Smooth muscle cell (in vitro differentiated cells): ENCODE data around the gene RAPGEF3. TPM values are rescaled to one million over a fixed set of nuclear protein-coding genes. Genes with fewer than 3 reads are reported as not detected.

Experiments used
- DNase-seq: peaks from one replicate; lab custom pipeline; 2025; ENCODE audit not compliant: unreplicated experiment; lab: John Stamatoyannopoulos, UW
- H2AFZ ChIP-seq: fragments of 200-600 bp; sonication (generic); 2 replicates; pipeline ENCODE4 v1.6.0; 2016; ENCODE audit warnings: antibody characterized with exemption, low read depth, mild to moderate bottlenecking
- H3F3A ChIP-seq: fragments of 200-600 bp; sonication (generic); 2 replicates; pipeline ENCODE4 v1.6.0; 2017; ENCODE audit warnings: antibody characterized with exemption, low read depth
- H3K27ac ChIP-seq: fragments of 200-600 bp; sonication (generic); 2 replicates; pipeline ENCODE4 v1.5.1; 2016; ENCODE audit warnings: low read depth, mild to moderate bottlenecking
- H3K27me3 ChIP-seq: fragments of 200-600 bp; sonication (generic); 2 replicates; pipeline ENCODE4 v1.6.1; 2016; ENCODE audit warnings: low read depth, mild to moderate bottlenecking
- H3K36me3 ChIP-seq: fragments of 200-600 bp; sonication (generic); 2 replicates; pipeline ENCODE4 v1.5.1; 2016; ENCODE audit warnings: low read depth
- H3K4me1 ChIP-seq: fragments of 200-600 bp; sonication (generic); 2 replicates; pipeline ENCODE4 v1.5.1; 2016; ENCODE audit warnings: low read depth
- H3K4me2 ChIP-seq: fragments of 200-600 bp; sonication (generic); 2 replicates; pipeline ENCODE4 v1.6.0; 2016; ENCODE audit warnings: mild to moderate bottlenecking
- H3K4me3 ChIP-seq: fragments of 200-600 bp; sonication (generic); 2 replicates; pipeline ENCODE4 v1.5.1; 2016; ENCODE audit warnings: mild to moderate bottlenecking
- H3K79me2 ChIP-seq: fragments of 200-600 bp; sonication (generic); 2 replicates; pipeline ENCODE4 v1.6.0; 2016; ENCODE audit warnings: low read depth, mild to moderate bottlenecking
- H3K9ac ChIP-seq: fragments of 200-600 bp; sonication (generic); 2 replicates; pipeline ENCODE4 v1.6.0; 2016; ENCODE audit warnings: low read depth
- H3K9me3 ChIP-seq: fragments of 200-600 bp; sonication (generic); replicated peaks from 2 replicates; pipeline ENCODE4 v1.5.1; 2016; ENCODE audit warnings: low read depth
- H4K20me1 ChIP-seq: fragments of 200-600 bp; sonication (generic); 2 replicates; pipeline ENCODE4 v1.6.0; 2016; ENCODE audit warnings: low read depth
- CTCF ChIP-seq: fragments of 200-600 bp; sonication (generic); IDR thresholded peaks from 2 replicates; pipeline ENCODE4 v1.5.1; 2017; ENCODE audit warnings: borderline replicate concordance, mild to moderate bottlenecking, antibody characterized with exemption; ENCODE audit not compliant: insufficient read depth, poor library complexity, severe bottlenecking
- WGBS: methylation state at CpG from one replicate; pipeline ENCODE4 v1.1.7; 2016; ENCODE audit warnings: low lambda C conversion rate; 5-methylcytosine and 5-hydroxymethylcytosine counted together
- polyA plus RNA-seq: library from polyadenylated mRNA; unstranded; fragments of >200 nt; fragmentation: Nextera tagmentation; extraction: Ambion mirVana; gene quantifications from 2 replicates; pipeline ENCODE4 v1.2.1, GENCODE V29; 2016
- total RNA-seq: library from RNA; depleted of rRNA; stranded (reverse); fragments of >200 nt; gene quantifications from 2 replicates; pipeline ENCODE4 v1.2.3, GENCODE V29; 2014

The RAPGEF3 gene
- total and polyA plus RNA-seq, 2 experiments from 2014 or later, result 1.9 to 5.6 TPM

DNA sequence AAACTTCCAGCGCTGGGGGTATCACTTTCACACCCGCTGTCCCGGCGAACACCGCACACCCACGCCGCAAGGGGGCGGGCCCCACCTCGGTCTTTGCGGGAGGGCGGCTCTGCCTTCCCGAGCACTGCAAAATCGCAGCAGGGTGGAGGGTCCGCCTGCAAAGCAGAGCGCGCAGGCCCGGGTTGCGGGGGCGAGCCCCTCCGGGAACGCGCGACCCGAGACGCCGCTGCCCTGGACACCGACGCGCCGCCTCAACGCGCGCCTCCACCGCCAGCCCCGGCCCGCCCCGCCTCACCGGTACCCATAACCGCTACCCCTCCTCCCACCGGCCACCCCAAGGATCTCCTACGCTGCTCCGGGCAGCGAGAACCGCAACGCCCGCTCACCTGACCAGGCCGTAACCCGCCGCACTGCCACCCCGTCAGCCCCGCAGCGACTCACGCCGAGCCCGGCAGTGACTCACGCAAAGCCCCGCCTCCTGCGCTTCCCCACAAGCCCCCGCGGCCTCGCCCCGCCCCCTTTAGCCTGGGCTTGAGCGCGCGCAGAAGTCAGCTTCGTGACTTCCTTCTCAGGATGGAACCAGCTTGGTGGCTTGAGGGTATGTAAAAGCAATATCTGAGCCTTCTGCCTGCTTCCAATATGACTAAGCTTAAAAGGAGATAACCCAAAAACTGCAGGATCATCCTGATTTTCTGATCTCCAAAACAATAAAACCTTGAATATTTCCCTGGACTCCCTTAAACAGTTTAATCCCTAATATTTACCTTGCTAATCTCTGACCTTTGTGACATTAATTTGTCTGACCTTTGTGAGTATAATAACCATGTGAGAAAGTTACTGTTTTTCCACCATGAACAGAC lies 52.9 kb downstream of the RAPGEF3 start, which contains the start of gene RPAP3:
Gene RPAP3 (minus strand): TSS at position 465 of the 860 bp plus-strand sequence. CDS start 3,190 bp downstream, outside the sequence.
- H3K79me2 ChIP-seq, result peaks cover 31% of the 10 kb centered on the region
- peaks cover 7% of the 10 kb centered on the region for H3K4me1 ChIP-seq
- under 1% methylated on average over 41 of the region's 66 CpGs for WGBS
- peak within 1 kb of the TSS; percentile 81 for H3K4me3 ChIP-seq
- H2AFZ ChIP-seq, result peak within 1 kb of the TSS; percentile 88
- no peaks in the 10 kb centered on the region for H3K27me3 ChIP-seq
- peaks cover 5% of the 10 kb centered on the region for H4K20me1 ChIP-seq
- no peaks in the 10 kb centered on the region for H3K36me3 ChIP-seq
- peak; percentile 45 for TF ChIP-seq CTCF
- H3F3A ChIP-seq, result peaks cover 6% of the 10 kb centered on the region
- peak within 1 kb of the TSS; percentile 80 for H3K27ac ChIP-seq
- no peaks in the 10 kb centered on the region for H3K9me3 ChIP-seq
- peak within 1 kb of the TSS; percentile 90 for H3K9ac ChIP-seq
- H3K4me2 ChIP-seq, result peak within 1 kb of the TSS; percentile 90
- DNase-seq, result peak; percentile 88

DNA sequence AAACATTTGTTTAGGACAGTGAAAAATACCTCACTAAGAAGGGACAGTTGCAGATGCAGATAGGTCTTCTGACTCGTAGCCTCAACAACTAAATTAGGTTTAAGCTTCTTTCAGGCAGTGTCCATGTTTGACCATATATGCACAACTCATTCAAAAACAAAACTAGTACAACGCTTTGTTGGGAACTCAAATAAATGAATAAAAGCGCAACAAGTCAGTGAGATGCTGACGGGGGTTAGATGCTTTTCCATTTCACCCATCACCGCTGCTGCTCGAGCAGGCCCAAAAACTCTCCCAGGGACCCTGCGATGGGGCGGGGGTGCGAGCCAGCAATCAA lies 53.5 kb downstream of the RAPGEF3 start:
- no peaks in the 10 kb centered on the region for H3K9me3 ChIP-seq
- WGBS, result 5% methylated on average over 9 of the region's 9 CpGs
- peaks cover 31% of the 10 kb centered on the region for H3K79me2 ChIP-seq
- H3K9ac ChIP-seq, result peak overlapping the region; percentile 90
- no peaks in the 10 kb centered on the region for H3K36me3 ChIP-seq
- H2AFZ ChIP-seq, result peak overlapping the region; percentile 88
- peaks cover 6% of the 10 kb centered on the region for H3F3A ChIP-seq
- H3K27ac ChIP-seq, result peak overlapping the region; percentile 80
- peaks cover 5% of the 10 kb centered on the region for H4K20me1 ChIP-seq
- peak overlapping the region; percentile 90 for H3K4me2 ChIP-seq
- TF ChIP-seq CTCF, result no peak
- no peaks in the 10 kb centered on the region for H3K27me3 ChIP-seq
- H3K4me3 ChIP-seq, result peak overlapping the region; percentile 81
- DNase-seq, result no peak
- H3K4me1 ChIP-seq, result peaks cover 7% of the 10 kb centered on the region

DNA sequence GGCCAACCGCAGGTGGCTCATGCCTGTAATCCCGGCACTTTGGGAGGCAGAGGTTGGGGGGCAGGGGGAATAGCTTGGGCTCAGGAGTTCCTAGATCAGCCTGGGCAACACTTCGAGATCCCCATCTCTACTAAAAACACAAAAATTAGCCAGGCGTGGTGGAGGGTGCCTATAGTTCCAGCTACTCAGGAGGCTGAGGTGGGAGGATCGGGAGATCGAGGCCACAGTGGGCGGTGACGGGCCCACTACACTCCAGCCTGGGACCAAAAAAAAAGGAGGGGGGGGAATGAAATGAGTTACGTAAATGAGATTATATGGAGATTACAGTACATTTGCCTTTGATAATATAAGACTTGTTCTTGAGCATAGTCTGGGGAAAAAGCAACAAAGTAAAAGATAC lies 54.0 kb downstream of the RAPGEF3 start:
- Histone ChIP-seq H2AFZ (no peak overlapping the region), H3K4me1 (peaks cover 7% of the 10 kb centered on the region), H3K27me3 (no peaks in the 10 kb centered on the region), H4K20me1 (peaks cover 5% of the 10 kb centered on the region), H3K4me3 (peak overlapping the region; percentile 81), H3K9ac (no peak overlapping the region), H3F3A (peaks cover 6% of the 10 kb centered on the region), H3K36me3 (no peaks in the 10 kb centered on the region), H3K79me2 (peaks cover 31% of the 10 kb centered on the region), H3K4me2 (peak overlapping the region; percentile 90), H3K27ac (no peak overlapping the region), H3K9me3 (no peaks in the 10 kb centered on the region)
- no peak for DNase-seq
- 96% methylated on average over 9 of the region's 9 CpGs for WGBS
- no peak for TF ChIP-seq CTCF
